GM12891 (cell line): ENCODE data around the gene TMEM184B.

ENCODE experiments used
- PAX5 ChIP-seq: IDR thresholded peaks from 2 replicates; pipeline ENCODE4 v1.6.1; 2011; ENCODE audit warnings: low read length, moderate library complexity, mild to moderate bottlenecking; ENCODE audit not compliant: insufficient read depth, severe bottlenecking
- POLR2A ChIP-seq: IDR thresholded peaks from 2 replicates; pipeline ENCODE4 v1.6.1; 2011; ENCODE audit warnings: low read depth, low read length, control low read depth
- POLR2AphosphoS5 ChIP-seq: IDR thresholded peaks from 2 replicates; pipeline ENCODE4 v1.6.1; 2011; ENCODE audit warnings: low read depth, low read length, control low read depth
- POU2F2 ChIP-seq: IDR thresholded peaks from 2 replicates; pipeline ENCODE4 v1.6.1; 2011; ENCODE audit warnings: low read depth, mild to moderate bottlenecking, control low read depth, low read length, moderate library complexity

GRCh38 chr22:38315823-38316363, 43.1 kb upstream of the TMEM184B start:
- TF ChIP-seq POLR2A (no peak), PAX5 (no peak), POU2F2 (no peak), POLR2AphosphoS5 (no peak)
